Brain microvascular endothelial cell (primary cell): ENCODE data around the gene COPS2.

Experiments used
- DNase-seq: peaks from one replicate; pipeline ENCODE4 v3.0.0-alpha.2; 2020
- H3K27ac ChIP-seq: fragments of 250-450 bp; sonication (Bioruptor Pico); 2 replicates; pipeline ENCODE4 v1.5.1; 2020; ENCODE audit warnings: mild to moderate bottlenecking, moderate library complexity
- H3K27me3 ChIP-seq: fragments of 250-450 bp; sonication (Bioruptor Pico); replicated peaks from 2 replicates; pipeline ENCODE4 v1.5.1; 2020; ENCODE audit warnings: mild to moderate bottlenecking
- H3K36me3 ChIP-seq: fragments of 250-450 bp; sonication (Bioruptor Pico); replicated peaks from 2 replicates; pipeline ENCODE4 v1.5.1; 2020; ENCODE audit warnings: mild to moderate bottlenecking
- H3K4me3 ChIP-seq: 2 replicates; pipeline ENCODE4 v1.5.1; 2011; ENCODE audit warnings: low read depth, mild to moderate bottlenecking, control low read depth, low read length, moderate library complexity
- CTCF ChIP-seq: IDR thresholded peaks from 2 replicates; pipeline ENCODE4 v1.5.1; 2011; ENCODE audit warnings: low read depth, mild to moderate bottlenecking, moderate library complexity, low read length, control low read depth, inconsistent platforms; ENCODE audit errors: missing control alignments
- in situ Hi-C: cut with HindIII; loops from 2 replicates; pipeline ENCODE4 v1.10.0; 2017; ENCODE audit warnings: low sequenced_read_pairs, low pct_ligation_motif_present

COPS2 gene

DNA sequence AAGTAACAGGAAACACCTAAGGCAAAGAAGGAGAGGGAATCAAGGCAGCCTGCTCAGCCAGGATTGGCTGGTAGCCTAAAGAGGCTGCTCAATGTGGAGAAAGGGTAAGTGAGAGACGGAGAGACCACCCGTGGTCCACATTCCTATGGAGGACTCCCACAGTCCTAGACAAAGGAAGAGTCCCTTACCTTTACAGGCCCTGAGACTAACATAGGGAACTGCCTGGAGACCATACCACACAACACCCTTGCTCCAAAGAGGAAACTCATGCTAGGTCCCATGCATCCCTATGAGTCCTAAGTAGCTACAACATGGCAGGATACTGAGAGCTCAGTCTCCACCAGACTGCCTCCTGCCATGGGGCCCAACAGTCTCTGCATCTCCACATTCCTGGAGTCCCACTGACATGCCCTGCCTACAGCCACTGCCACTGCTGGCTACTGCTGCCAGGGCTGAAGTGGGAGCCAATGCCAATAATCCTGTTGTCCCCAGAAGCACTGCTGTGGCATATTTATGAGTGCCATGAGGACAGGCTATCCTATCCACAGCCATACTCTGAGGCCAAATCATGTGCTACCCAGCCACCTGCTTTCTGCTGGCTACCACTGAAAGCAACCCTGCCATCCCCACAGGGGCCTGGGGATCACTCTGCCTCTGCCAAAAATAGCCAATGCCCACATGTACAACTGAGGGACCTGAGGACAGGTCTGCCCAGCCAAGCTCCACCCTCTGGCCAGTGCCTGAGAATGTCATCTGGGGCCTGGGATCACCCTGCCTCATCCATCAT, 45.0 kb downstream of the COPS2 start:
- Histone ChIP-seq H3K36me3 (peaks cover 15% of the 10 kb centered on the region), H3K27me3 (no peaks in the 10 kb centered on the region), H3K4me3 (no peak overlapping the region), H3K27ac (no peak overlapping the region)
- in situ Hi-C loops, result no loop called here
- DNase-seq, result no peak
- no peak for TF ChIP-seq CTCF

DNA sequence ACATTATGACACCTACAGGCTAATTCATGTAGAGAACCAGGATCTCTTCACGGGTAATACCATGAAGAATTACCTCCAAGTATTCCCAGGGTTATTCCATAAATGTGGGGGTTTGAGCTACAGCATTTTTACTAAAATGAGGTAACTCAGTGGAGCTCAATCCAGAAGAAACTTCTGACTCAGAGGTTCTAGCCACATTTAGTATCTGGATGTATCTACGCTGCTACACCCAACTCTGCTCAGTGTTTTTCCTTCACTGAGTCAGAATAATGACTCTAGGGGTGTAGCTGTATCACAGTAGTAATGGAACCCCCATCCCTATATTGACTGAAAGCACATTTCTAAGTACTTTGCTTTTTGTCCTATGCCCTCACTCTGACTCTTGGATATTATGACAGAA, 52.4 kb downstream of the COPS2 start:
- no peak for TF ChIP-seq CTCF
- Histone ChIP-seq H3K27me3 (no peaks in the 10 kb centered on the region), H3K36me3 (peaks cover 10% of the 10 kb centered on the region), H3K4me3 (no peak overlapping the region), H3K27ac (peak overlapping the region; percentile 23)
- in situ Hi-C loops, result no loop called here
- peak; percentile 60 for DNase-seq

DNA sequence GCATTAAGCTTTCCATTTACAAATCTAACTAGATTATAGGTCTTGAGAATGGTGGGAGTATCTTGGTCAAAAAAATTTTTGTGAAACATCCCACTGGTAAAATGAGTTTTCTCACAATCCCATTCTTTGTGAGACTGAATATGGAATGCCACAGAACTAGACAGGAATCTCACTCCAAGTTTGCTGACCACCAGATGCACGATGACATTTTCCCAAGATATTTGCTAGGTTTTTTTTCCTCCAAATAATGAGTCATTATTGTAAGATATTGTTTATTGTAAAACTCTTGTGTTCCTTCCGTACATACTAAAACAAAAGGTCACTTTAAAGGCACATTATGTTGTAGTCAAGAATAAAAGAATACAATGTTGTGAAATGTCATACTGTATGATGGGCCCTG, 53.9 kb downstream of the COPS2 start:
- TF ChIP-seq CTCF, result no peak
- H3K27ac ChIP-seq, result peak overlapping the region; percentile 62

DNA sequence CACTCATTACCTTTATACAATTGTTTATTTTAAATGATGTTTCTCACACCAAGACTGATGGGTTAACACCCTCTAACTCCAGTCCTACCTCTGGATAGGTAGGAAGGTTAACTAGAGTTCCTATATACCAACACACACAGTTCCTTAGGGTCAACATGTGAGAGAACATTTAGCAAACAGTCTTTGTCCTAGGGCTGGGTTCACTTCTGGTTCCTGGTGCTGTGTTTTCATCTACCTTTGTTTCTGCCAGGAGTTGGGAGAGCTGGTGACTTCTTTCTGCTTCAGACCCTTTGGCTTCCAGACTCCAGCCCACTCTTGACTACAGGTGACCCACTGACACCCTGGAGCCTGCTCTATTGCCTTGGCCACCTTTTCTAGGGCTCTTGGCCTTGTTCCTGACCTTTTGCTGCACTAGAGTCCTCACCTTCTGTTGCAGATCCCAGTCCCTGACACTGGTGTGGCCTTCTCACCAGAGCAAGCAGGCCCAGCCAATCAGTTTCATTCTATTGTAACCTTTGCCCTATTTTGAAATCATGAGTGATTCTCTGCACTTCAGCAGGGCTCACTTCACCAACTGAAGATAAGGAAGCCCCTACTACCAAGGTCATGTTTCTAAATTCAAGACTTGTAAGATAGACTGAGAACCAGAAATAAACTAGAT, 59.2 kb downstream of the COPS2 start:
- DNase-seq, result no peak
- in situ Hi-C loops, result no loop called here
- Histone ChIP-seq H3K36me3 (no peaks in the 10 kb centered on the region), H3K4me3 (no peak overlapping the region), H3K27ac (no peak overlapping the region), H3K27me3 (no peaks in the 10 kb centered on the region)
- no peak for TF ChIP-seq CTCF

More for the DNA sequence above, 53.9 kb downstream of the COPS2 start:
- DNase-seq, result peak; percentile 22
- H3K4me3 ChIP-seq, result no peak overlapping the region
- in situ Hi-C loops, result no loop called here
- H3K36me3 ChIP-seq, result peaks cover 10% of the 10 kb centered on the region
- H3K27me3 ChIP-seq, result no peaks in the 10 kb centered on the region

DNA sequence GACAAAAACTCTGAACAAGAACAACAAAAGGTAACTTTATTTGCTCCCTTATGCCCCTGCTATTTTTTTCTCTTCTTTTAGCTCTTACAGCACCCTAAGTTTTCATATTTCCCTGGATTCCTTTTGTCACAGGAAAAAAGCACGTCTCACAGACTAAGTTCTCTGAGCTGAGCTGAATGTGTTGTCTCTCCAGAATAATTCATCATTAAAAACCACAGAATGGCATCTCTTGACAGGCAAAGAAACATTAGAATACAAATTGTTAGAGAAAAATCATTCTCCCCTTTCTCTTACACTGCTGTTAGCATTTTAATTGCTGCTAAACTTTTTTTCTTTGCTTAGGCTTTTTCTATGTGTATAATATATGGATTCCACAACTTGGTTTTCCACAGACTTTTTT, 60.5 kb downstream of the COPS2 start:
- in situ Hi-C loops, result no loop called here
- no peak for TF ChIP-seq CTCF
- DNase-seq, result no peak
- Histone ChIP-seq H3K4me3 (no peak overlapping the region), H3K27me3 (no peaks in the 10 kb centered on the region), H3K36me3 (no peaks in the 10 kb centered on the region), H3K27ac (no peak overlapping the region)
